ENCODE results near the gene HSPBP1.

Gene HSPBP1

GRCh38 chr19:55251341-55252081 is 28.4 kb downstream of the HSPBP1 start:
- TF ChIP-seq TAF1 (IDR thresholded peaks at IDR 0.05; ENCODE audit: borderline replicate concordance, insufficient read depth, low read length) (no peak), POLR2AphosphoS5 (IDR thresholded peaks at IDR 0.05; ENCODE audit: low read depth, low read length) (no peak), SIN3A (IDR thresholded peaks at IDR 0.05; ENCODE audit: borderline replicate concordance, insufficient read depth, low read length) (no peak), FOXP2 (optimal IDR thresholded peaks at IDR 0.05; ENCODE audit: borderline replicate concordance, extremely low read depth, extremely low read length, insufficient read depth) (no peak)
- TF ChIP-seq, protein P1, sequence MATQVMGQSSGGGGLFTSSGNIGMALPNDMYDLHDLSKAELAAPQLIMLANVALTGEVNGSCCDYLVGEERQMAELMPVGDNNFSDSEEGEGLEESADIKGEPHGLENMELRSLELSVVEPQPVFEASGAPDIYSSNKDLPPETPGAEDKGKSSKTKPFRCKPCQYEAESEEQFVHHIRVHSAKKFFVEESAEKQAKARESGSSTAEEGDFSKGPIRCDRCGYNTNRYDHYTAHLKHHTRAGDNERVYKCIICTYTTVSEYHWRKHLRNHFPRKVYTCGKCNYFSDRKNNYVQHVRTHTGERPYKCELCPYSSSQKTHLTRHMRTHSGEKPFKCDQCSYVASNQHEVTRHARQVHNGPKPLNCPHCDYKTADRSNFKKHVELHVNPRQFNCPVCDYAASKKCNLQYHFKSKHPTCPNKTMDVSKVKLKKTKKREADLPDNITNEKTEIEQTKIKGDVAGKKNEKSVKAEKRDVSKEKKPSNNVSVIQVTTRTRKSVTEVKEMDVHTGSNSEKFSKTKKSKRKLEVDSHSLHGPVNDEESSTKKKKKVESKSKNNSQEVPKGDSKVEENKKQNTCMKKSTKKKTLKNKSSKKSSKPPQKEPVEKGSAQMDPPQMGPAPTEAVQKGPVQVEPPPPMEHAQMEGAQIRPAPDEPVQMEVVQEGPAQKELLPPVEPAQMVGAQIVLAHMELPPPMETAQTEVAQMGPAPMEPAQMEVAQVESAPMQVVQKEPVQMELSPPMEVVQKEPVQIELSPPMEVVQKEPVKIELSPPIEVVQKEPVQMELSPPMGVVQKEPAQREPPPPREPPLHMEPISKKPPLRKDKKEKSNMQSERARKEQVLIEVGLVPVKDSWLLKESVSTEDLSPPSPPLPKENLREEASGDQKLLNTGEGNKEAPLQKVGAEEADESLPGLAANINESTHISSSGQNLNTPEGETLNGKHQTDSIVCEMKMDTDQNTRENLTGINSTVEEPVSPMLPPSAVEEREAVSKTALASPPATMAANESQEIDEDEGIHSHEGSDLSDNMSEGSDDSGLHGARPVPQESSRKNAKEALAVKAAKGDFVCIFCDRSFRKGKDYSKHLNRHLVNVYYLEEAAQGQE (IDR thresholded peaks at IDR 0.05; ENCODE audit: insufficient read depth in 1 of 2, low read depth in 2 of 2, low read length in 2 of 2) = no peak

GRCh38 chr19:55250262-55251036 is 29.5 kb downstream of the HSPBP1 start:
- no peak for TF ChIP-seq POLR2AphosphoS5 (IDR thresholded peaks at IDR 0.05; ENCODE audit: low read depth, low read length)

GRCh38 chr19:55249841-55250240 is 30.1 kb downstream of the HSPBP1 start:
- TF ChIP-seq FOXP2 (optimal IDR thresholded peaks at IDR 0.05; ENCODE audit: borderline replicate concordance, extremely low read depth, extremely low read length, insufficient read depth) = no peak
- TF ChIP-seq TAF1 (IDR thresholded peaks at IDR 0.05; ENCODE audit: borderline replicate concordance, insufficient read depth, low read length) = no peak
- no peak for TF ChIP-seq POLR2AphosphoS5 (IDR thresholded peaks at IDR 0.05; ENCODE audit: low read depth, low read length)
- TF ChIP-seq SIN3A (IDR thresholded peaks at IDR 0.05; ENCODE audit: borderline replicate concordance, insufficient read depth, low read length) = no peak
- TF ChIP-seq, protein P1 (IDR thresholded peaks at IDR 0.05; ENCODE audit: insufficient read depth in 1 of 2, low read depth in 2 of 2, low read length in 2 of 2) = no peak

DNA sequence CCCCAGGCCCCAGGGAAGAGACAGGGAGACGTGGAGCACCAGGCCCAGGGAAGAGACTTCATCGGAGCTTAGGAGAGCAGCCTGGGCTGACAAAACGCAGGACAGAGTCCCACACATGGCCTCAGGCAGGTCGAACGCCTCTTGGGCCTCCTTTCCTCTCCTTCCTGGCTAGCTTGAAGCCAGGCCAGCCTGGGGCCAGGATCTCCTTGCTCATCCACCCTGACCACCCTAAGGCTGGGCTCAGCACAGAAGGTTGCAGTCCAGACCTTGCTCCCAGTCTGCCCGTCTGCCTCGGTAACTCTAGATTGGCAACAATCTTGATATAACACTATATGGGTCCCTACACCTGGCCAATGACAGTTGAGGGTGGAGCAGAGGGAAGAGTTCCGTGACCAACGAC is 31.2 kb downstream of the HSPBP1 start:
- TF ChIP-seq FOXP2 (optimal IDR thresholded peaks at IDR 0.05; ENCODE audit: borderline replicate concordance, extremely low read depth, extremely low read length, insufficient read depth) (no peak), POLR2AphosphoS5 (IDR thresholded peaks at IDR 0.05; ENCODE audit: low read depth, low read length) (no peak), TAF1 (IDR thresholded peaks at IDR 0.05; ENCODE audit: borderline replicate concordance, insufficient read depth, low read length) (no peak), SIN3A (IDR thresholded peaks at IDR 0.05; ENCODE audit: borderline replicate concordance, insufficient read depth, low read length) (no peak)
- TF ChIP-seq, protein P1 (IDR thresholded peaks at IDR 0.05; ENCODE audit: insufficient read depth in 1 of 2, low read depth in 2 of 2, low read length in 2 of 2) = no peak

DNA sequence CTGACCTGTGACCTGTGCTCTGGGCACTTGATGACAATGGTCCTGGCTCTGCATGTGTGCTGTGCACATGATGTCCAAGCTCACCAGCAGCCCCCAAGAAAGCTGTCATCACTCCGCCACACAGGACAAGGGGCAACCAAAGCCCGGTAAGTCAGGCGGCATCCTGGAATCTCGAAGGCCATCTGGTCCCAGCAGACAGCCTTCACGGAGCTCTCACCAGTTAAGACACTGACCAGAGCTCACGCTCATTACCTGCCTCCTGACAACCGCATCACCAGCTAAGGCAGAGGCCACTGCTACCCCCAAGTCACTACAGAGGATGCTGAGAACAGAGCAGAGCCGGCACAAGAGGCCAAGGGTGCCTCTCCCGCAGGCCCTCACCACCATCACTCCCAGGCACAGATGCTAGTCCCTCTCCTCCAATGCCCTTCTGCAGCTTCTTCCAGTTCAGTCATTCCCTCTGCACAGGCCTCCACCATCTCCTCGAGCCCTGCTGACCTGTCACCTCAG is 31.7 kb downstream of the HSPBP1 start:
- TF ChIP-seq POLR2AphosphoS5 (IDR thresholded peaks at IDR 0.05; ENCODE audit: low read depth, low read length) (no peak), FOXP2 (optimal IDR thresholded peaks at IDR 0.05; ENCODE audit: borderline replicate concordance, extremely low read depth, extremely low read length, insufficient read depth) (no peak), SIN3A (IDR thresholded peaks at IDR 0.05; ENCODE audit: borderline replicate concordance, insufficient read depth, low read length) (no peak), TAF1 (IDR thresholded peaks at IDR 0.05; ENCODE audit: borderline replicate concordance, insufficient read depth, low read length) (no peak)
- TF ChIP-seq, protein P1 (IDR thresholded peaks at IDR 0.05; ENCODE audit: insufficient read depth in 1 of 2, low read depth in 2 of 2, low read length in 2 of 2) = no peak
